H1 (cell line): ENCODE data around the gene EXOC6.

Experiments used
- CEBPB ChIP-seq: IDR thresholded peaks from 2 replicates; pipeline ENCODE4 v1.6.1; 2012; ENCODE audit warnings: low read depth, low read length
- CHD2 ChIP-seq: IDR thresholded peaks from 2 replicates; pipeline ENCODE4 v1.6.1; 2012; ENCODE audit warnings: low read length, improper control_type of control experiment
- EZH2 ChIP-seq: fragments of 200-600 bp; sonication (generic); IDR thresholded peaks from 2 replicates; pipeline ENCODE4 v1.7.1; 2012; ENCODE audit warnings: low read depth, mild to moderate bottlenecking, moderate library complexity, low read length, inconsistent platforms; ENCODE audit not compliant: severe bottlenecking
- FOSL1 ChIP-seq: IDR thresholded peaks from 2 replicates; pipeline ENCODE4 v1.6.1; 2011; ENCODE audit warnings: mild to moderate bottlenecking, low read depth, low read length, moderate library complexity; ENCODE audit not compliant: insufficient read depth
- HDAC2 ChIP-seq, 2 experiments: fragments of 300-600 bp in 1 of 2; sonication (generic) in 1 of 2; IDR thresholded peaks; 2 replicates each; pipeline ENCODE4 v1.6.1; 2011 to 2012; ENCODE audit warnings: low read depth in 2 of 2, low read length in 2 of 2, mild to moderate bottlenecking in 2 of 2, moderate library complexity in 2 of 2, borderline replicate concordance in 1 of 2, inconsistent platforms in 1 of 2
- HDAC6 ChIP-seq: IDR thresholded peaks from one replicate; pipeline ENCODE4 v1.7.1; 2012; ENCODE audit warnings: low read depth, mild to moderate bottlenecking, inconsistent platforms, low read length, moderate library complexity
- KDM1A ChIP-seq: fragments of 200-600, 300-600 bp; sonication (generic); IDR thresholded peaks from 2 replicates; pipeline ENCODE4 v1.7.1; 2016; ENCODE audit warnings: mild to moderate bottlenecking, low read length, borderline replicate concordance
- RAD21 ChIP-seq, 2 experiments: IDR thresholded peaks in 1 of 2; conservative IDR thresholded peaks in 1 of 2; 2 replicates each; pipeline ENCODE4 v1.6.1; 2011; ENCODE audit warnings: low read depth in 2 of 2, low read length in 2 of 2, improper control_type of control experiment in 1 of 2, inconsistent platforms in 1 of 2, mild to moderate bottlenecking in 1 of 2, moderate library complexity in 1 of 2
- TBP ChIP-seq: IDR thresholded peaks from 2 replicates; pipeline ENCODE4 v1.6.1; 2011; ENCODE audit warnings: low read depth, low read length, improper control_type of control experiment
- TF ChIP-seq, protein P1 (sequence below), 3 experiments: IDR thresholded peaks; 1 replicate in 2 of 3; 2 replicates in 1 of 3; pipeline versions ENCODE4 v1.5.1 to v1.6.1; 2011; ENCODE audit warnings: low read length in 3 of 3, mild to moderate bottlenecking in 3 of 3, inconsistent platforms in 2 of 3, low read depth in 1 of 3, moderate library complexity in 1 of 3; ENCODE audit not compliant: insufficient read depth in 1 of 3; ENCODE audit errors: control extremely low read depth in 1 of 3

- TF ChIP-seq EZH2 (no peak), CEBPB (no peak), HDAC6 (no peak), HDAC2 (IDR thresholded peaks at IDR 0.05; ENCODE audit: borderline replicate concordance in 1 of 2, low read depth in 2 of 2, low read length in 2 of 2) (no peak), RAD21 (IDR thresholded peaks at IDR 0.05 in 1 of 2, conservative IDR thresholded peaks at IDR 0.05 in 1 of 2; ENCODE audit: low read depth in 2 of 2, low read length in 2 of 2) (no peak), KDM1A (no peak), CHD2 (no peak), FOSL1 (no peak), TBP (no peak)
- TF ChIP-seq, protein P1, sequence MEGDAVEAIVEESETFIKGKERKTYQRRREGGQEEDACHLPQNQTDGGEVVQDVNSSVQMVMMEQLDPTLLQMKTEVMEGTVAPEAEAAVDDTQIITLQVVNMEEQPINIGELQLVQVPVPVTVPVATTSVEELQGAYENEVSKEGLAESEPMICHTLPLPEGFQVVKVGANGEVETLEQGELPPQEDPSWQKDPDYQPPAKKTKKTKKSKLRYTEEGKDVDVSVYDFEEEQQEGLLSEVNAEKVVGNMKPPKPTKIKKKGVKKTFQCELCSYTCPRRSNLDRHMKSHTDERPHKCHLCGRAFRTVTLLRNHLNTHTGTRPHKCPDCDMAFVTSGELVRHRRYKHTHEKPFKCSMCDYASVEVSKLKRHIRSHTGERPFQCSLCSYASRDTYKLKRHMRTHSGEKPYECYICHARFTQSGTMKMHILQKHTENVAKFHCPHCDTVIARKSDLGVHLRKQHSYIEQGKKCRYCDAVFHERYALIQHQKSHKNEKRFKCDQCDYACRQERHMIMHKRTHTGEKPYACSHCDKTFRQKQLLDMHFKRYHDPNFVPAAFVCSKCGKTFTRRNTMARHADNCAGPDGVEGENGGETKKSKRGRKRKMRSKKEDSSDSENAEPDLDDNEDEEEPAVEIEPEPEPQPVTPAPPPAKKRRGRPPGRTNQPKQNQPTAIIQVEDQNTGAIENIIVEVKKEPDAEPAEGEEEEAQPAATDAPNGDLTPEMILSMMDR (IDR thresholded peaks at IDR 0.05; ENCODE audit: control extremely low read depth in 1 of 3, insufficient read depth in 1 of 3, low read depth in 1 of 3, low read length in 3 of 3): no peak
Measured at GRCh38 chr10:93090619-93091018, 242.3 kb downstream of the EXOC6 start.
